Activated T-helper 1 cell treated with anti-CD3 and anti-CD28 coated beads, Interleukin-12 subunit alpha, Interleukin-12 subunit beta, Interleukin-2, Interleukin-4 antibody, amounts not matched to agents 30 ng/mL and 10 ng/mL and 1 ng/mL, durations not matched to agents 14 hours and 24 hours and 36 hours (primary cell): Measurements from ENCODE around the gene C19orf85. TPM values are rescaled to one million over a fixed set of nuclear protein-coding genes. Genes with fewer than 3 reads are reported as not detected.

Experiments used
- DNase-seq: peaks from one replicate; pipeline ENCODE4 v3.0.0; 2021; ENCODE audit warnings: low spot score
- H3K27ac Mint-ChIP-seq: one replicate; pipeline ENCODE4 v1.8.0; 2021; ENCODE audit warnings: mild to moderate bottlenecking, mixed read lengths
- H3K27me3 Mint-ChIP-seq: one replicate; pipeline ENCODE4 v1.8.0; 2022; ENCODE audit warnings: mild to moderate bottlenecking, moderate library complexity, mixed read lengths; ENCODE audit not compliant: insufficient read depth
- H3K36me3 Mint-ChIP-seq: one replicate; pipeline ENCODE4 v1.8.0; 2021; ENCODE audit warnings: low read depth, mixed read lengths
- H3K4me1 Mint-ChIP-seq: one replicate; pipeline ENCODE4 v1.8.0; 2021; ENCODE audit warnings: low read depth, mixed read lengths
- H3K4me3 Mint-ChIP-seq: one replicate; pipeline ENCODE4 v1.8.0; 2021; ENCODE audit warnings: mild to moderate bottlenecking, moderate library complexity, mixed read lengths
- H3K9me3 Mint-ChIP-seq: one replicate; pipeline ENCODE4 v1.8.0; 2021; ENCODE audit warnings: mixed read lengths
- intact Hi-C: fragments of 100-400 bp; cut with micrococcal nuclease; formaldehyde crosslinking; loops from one replicate; pipeline ENCODE4 v1.15.1; 2024
- total RNA-seq: library from RNA; stranded (reverse); gene quantifications from 2 replicates; pipeline ENCODE4 v1.2.3, GENCODE V29; 2022

Gene C19orf85
- total RNA-seq, 1 donor from 2014 or later, result not detected

- Mint-ChIP-seq H3K27ac (no peak overlapping the region), H3K4me3 (peak overlapping the region; percentile 91), H3K4me1 (peaks cover 18% of the 10 kb centered on the region), H3K27me3 (no peaks in the 10 kb centered on the region), H3K9me3 (no peaks in the 10 kb centered on the region), H3K36me3 (no peaks in the 10 kb centered on the region)
- no peak for DNase-seq
- intact Hi-C loops, result loop anchor here (5.0 kb wide), 1 partner anchor 1089 kb away; the partner anchor contains the start of gene ZNF470
Observed at GRCh38 chr19:55478364-55478763, 13.8 kb upstream of the C19orf85 start.

DNA sequence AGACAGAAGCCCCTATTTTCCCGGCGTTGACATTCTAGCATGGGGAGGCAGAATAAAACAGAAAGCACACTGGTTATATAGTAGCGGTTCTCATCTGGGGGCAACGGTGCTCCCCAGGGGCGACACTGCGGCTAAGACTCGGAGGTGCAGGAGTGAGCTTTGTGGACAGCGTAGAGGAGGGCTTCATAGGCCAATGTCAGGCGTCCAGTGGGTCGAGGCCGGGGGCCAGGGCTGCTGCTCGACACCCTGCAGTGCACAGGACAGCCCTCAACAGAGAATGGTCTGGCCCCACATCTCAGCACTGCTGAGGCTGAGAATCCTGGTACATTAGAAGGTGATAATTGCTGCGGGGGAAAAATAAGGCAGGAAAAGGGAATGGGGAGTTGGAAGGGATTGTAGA lies 13.4 kb upstream of the C19orf85 start:
- Mint-ChIP-seq H3K4me1 (peaks cover 18% of the 10 kb centered on the region), H3K27ac (peak overlapping the region; percentile 27)
- intact Hi-C loops, result loop anchor here (1.0 to 5.0 kb wide), 4 partner anchors 27 to 1089 kb away; partner anchors contain the start of genes PPP1R12C and ZNF470

GRCh38 chr19:55476100-55476775 lies 11.7 kb upstream of the C19orf85 start, which contains the start of gene ZNF628:
Gene ZNF628, plus strand, starts transcription at chr19:55476617. Its CDS starts 3,294 bp downstream, at chr19:55479911.
- Mint-ChIP-seq H3K27ac (peak within 1 kb of the TSS; percentile 79), H3K4me1 (peaks cover 18% of the 10 kb centered on the region), H3K27me3 (peaks cover 2% of the 10 kb centered on the region), H3K36me3 (no peaks in the 10 kb centered on the region), H3K4me3 (peak within 1 kb of the TSS; percentile 91), H3K9me3 (no peaks in the 10 kb centered on the region)
- peak; percentile 96 for DNase-seq
- intact Hi-C loops, result loop anchor here (1.0 to 5.0 kb wide), 16 partner anchors 9 to 1091 kb away; partner anchors contain the start of genes FIZ1, HSPBP1, ISOC2 and KMT5C

More for the DNA sequence above, 13.4 kb upstream of the C19orf85 start:
- DNase-seq, result no peak
- peaks cover 2% of the 10 kb centered on the region for H3K27me3 Mint-ChIP-seq
- no peaks in the 10 kb centered on the region for H3K9me3 Mint-ChIP-seq
- H3K36me3 Mint-ChIP-seq, result no peaks in the 10 kb centered on the region
- H3K4me3 Mint-ChIP-seq, result peak overlapping the region; percentile 91

- intact Hi-C loops, result loop anchor here (1.0 to 5.0 kb wide), 2 partner anchors 226 to 1093 kb away; partner anchors contain the start of gene ZNF470
- Mint-ChIP-seq H3K27me3 (peaks cover 2% of the 10 kb centered on the region), H3K27ac (no peak overlapping the region)
Observed at GRCh38 chr19:55474269-55475265, 10.0 kb upstream of the C19orf85 start.

DNA sequence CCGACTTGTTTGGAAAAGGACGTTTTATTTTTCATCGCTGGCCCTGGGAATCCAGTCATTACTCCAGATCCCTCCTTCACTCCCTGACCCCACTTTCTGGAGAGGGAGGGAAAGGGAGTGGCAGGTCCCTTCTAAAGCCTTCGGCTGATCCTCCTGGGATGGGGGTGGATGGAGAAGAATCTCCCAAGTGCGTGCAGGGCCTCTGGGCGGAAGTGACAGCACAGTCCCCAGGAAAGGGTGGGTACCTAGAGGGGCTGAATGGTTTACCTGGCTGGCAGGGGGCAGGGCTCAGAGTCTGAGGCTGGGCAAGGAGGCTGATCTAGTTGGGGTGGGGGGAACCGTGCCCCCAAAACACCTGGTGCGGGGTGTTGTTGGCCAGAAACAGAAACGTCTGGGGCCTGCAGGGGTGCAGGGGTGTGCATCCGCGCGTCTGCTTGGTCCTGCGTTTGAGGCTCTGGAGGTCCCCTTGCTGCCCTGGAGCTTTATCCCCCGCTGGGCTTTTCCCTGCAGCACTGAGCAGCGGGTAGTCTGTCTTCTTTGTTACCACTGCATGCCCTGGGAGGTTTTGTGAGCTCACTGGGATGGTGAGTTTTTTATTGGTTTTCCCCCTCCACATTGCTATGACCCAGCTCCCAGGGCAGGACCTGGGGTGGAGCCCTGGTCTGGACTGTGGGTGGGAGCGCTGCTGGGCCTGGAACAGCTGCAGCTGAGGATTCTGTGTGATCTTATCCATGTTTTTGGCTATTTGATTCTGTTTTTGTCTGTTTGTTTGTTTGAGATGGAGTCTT lies 8.9 kb upstream of the C19orf85 start:
- Mint-ChIP-seq H3K4me1 (peaks cover 9% of the 10 kb centered on the region), H3K9me3 (no peaks in the 10 kb centered on the region), H3K27ac (no peak overlapping the region), H3K4me3 (no peak overlapping the region), H3K36me3 (no peaks in the 10 kb centered on the region), H3K27me3 (peaks cover 2% of the 10 kb centered on the region)
- intact Hi-C loops, result loop anchor here (1.0 kb wide), 1 partner anchor 225 kb away; no protein-coding TSS in a partner anchor
- no peak for DNase-seq

More at GRCh38 chr19:55474269-55475265, 10.0 kb upstream of the C19orf85 start:
- H3K4me3 Mint-ChIP-seq, result no peak overlapping the region
- H3K36me3 Mint-ChIP-seq, result no peaks in the 10 kb centered on the region
- H3K4me1 Mint-ChIP-seq, result peaks cover 18% of the 10 kb centered on the region
- no peaks in the 10 kb centered on the region for H3K9me3 Mint-ChIP-seq
- no peak for DNase-seq

GRCh38 chr19:55472463-55472862 lies 7.9 kb upstream of the C19orf85 start:
- H3K27ac Mint-ChIP-seq, result no peak overlapping the region
- H3K36me3 Mint-ChIP-seq, result no peaks in the 10 kb centered on the region
- H3K4me3 Mint-ChIP-seq, result no peak overlapping the region
- H3K27me3 Mint-ChIP-seq, result peaks cover 4% of the 10 kb centered on the region
- intact Hi-C loops, result no loop called here
- DNase-seq, result no peak
- H3K9me3 Mint-ChIP-seq, result no peaks in the 10 kb centered on the region
- H3K4me1 Mint-ChIP-seq, result peaks cover 5% of the 10 kb centered on the region

GRCh38 chr19:55471266-55471665 lies 6.7 kb upstream of the C19orf85 start:
- Mint-ChIP-seq H3K27me3 (peaks cover 4% of the 10 kb centered on the region), H3K4me3 (no peak overlapping the region), H3K4me1 (peaks cover 5% of the 10 kb centered on the region), H3K27ac (no peak overlapping the region), H3K9me3 (no peaks in the 10 kb centered on the region), H3K36me3 (no peaks in the 10 kb centered on the region)
- no peak for DNase-seq
- intact Hi-C loops, result no loop called here

DNA sequence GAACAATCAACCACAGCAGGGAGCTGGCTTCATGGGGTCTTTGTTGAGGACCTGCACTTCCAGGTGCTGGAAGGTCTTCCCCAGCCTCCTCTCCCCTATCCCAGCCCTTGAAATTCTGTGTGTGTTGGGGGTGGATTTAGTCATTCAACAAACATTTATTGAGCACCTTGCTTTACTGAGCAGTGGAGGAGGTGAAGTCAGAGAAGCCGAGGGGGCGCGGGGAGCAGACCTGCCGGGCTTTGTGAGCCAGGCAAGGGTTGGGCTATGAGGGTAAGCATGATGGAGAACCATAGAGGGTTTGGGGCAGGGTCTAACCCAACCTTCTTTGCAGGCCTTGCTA lies 3.5 kb upstream of the C19orf85 start:
- no peak for DNase-seq
- H3K4me1 Mint-ChIP-seq, result peaks cover 5% of the 10 kb centered on the region
- H3K4me3 Mint-ChIP-seq, result no peak overlapping the region
- no peaks in the 10 kb centered on the region for H3K9me3 Mint-ChIP-seq
- intact Hi-C loops, result no loop called here
- H3K36me3 Mint-ChIP-seq, result no peaks in the 10 kb centered on the region
- peaks cover 2% of the 10 kb centered on the region for H3K27me3 Mint-ChIP-seq
- H3K27ac Mint-ChIP-seq, result no peak overlapping the region

- H3K27me3 Mint-ChIP-seq, result peaks cover 2% of the 10 kb centered on the region
- no peaks in the 10 kb centered on the region for H3K36me3 Mint-ChIP-seq
- peaks cover 5% of the 10 kb centered on the region for H3K4me1 Mint-ChIP-seq
- no peak overlapping the region for H3K27ac Mint-ChIP-seq
- H3K4me3 Mint-ChIP-seq, result no peak overlapping the region
- no peaks in the 10 kb centered on the region for H3K9me3 Mint-ChIP-seq
- intact Hi-C loops, result loop anchor here (1.0 kb wide), 2 partner anchors 9 to 37 kb away; partner anchors contain the start of gene ZNF628
- DNase-seq, result peak; percentile 62
Observed at GRCh38 chr19:55467236-55468053, 2.9 kb upstream of the C19orf85 start.

DNA sequence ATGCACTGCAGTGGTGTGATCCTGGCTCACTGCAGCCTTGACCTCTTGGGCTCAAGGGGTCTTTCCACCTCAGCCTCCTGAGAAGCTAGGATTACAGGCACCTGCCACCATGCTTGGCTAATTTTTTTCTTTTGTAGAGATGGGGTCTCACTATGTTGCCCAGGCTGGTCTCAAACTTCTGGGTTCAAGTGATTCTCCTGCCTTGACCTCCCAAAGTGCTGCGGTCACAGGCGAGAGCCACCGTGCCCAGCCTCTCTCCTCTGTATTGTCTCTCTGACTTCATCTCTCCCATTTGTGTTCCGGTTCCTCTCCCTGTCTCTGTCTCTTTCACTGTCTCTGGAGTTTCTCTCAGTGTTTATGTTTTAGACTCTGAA lies 1.7 kb upstream of the C19orf85 start:
- intact Hi-C loops, result no loop called here
- Mint-ChIP-seq H3K9me3 (no peaks in the 10 kb centered on the region), H3K36me3 (no peaks in the 10 kb centered on the region), H3K27ac (no peak overlapping the region), H3K27me3 (peaks cover 2% of the 10 kb centered on the region), H3K4me3 (no peak overlapping the region), H3K4me1 (peaks cover 10% of the 10 kb centered on the region)
- DNase-seq, result no peak

DNA sequence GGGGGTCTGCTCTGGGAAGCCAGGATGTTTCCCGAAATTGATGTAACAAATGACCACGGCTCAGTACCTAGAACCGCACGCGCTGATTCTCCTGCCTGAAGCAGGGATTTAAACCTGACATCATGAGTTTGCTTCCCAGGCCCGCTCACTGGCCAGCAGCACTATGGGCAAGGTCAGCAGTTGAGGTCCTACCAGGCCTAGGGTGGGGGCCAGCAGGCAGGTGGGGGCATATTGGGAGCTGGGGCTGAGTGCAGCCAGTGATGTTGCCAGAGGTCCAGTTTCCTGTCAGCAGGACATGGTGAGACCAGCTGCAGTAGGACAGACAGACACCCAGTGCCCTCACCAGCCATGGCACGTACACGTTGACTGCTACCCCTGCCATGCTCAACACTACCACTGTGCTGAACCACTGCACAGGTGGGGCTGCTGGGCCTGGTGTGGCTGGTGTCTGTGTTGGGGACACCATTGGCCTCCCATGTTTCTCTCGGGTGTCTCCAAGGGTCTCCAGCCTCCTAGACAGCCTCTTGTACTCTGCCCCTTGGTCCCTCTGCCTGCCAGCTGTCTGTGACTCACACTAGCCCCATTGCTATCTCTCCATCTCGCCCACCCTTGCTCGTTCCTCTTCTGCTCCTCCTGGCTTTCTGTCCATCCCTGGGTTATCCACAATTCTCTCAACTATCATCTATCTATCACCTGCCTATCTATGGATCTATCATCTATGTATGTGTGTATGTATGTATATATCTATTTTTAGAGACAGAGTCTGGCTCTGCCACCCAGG lies 1.1 kb upstream of the C19orf85 start:
- Mint-ChIP-seq H3K4me1 (peaks cover 10% of the 10 kb centered on the region), H3K27me3 (peaks cover 4% of the 10 kb centered on the region), H3K36me3 (no peaks in the 10 kb centered on the region), H3K27ac (no peak overlapping the region), H3K4me3 (no peak overlapping the region), H3K9me3 (no peaks in the 10 kb centered on the region)
- DNase-seq, result no peak
- intact Hi-C loops, result no loop called here
